Mucosa of descending colon (tissue), 3 donors: Measurements from ENCODE around the gene HEG1. TPM values are rescaled to one million over a fixed set of nuclear protein-coding genes. Genes with fewer than 3 reads are reported as not detected.

Source experiments
- ATAC-seq: fragments of 200-7000 bp; cut with Tn5 transposase; one replicate; pipeline ENCODE4 v1.9.1; 2020; ENCODE audit warnings: mild to moderate bottlenecking, moderate library complexity
- DNase-seq, 3 donors: peaks; one replicate each; pipeline ENCODE4 v3.0.0-alpha.2; 2020
- H3K36me3 ChIP-seq: fragments of 200-600 bp; one replicate; pipeline ENCODE4 v1.8.0; 2021; ENCODE audit warnings: low read depth, mild to moderate bottlenecking
- H3K4me1 ChIP-seq: fragments of 200-600 bp; one replicate; pipeline ENCODE4 v1.8.0; 2021; ENCODE audit warnings: low read depth, mild to moderate bottlenecking
- H3K4me3 ChIP-seq: fragments of 200-600 bp; one replicate; pipeline ENCODE4 v1.8.0; 2021; ENCODE audit warnings: mild to moderate bottlenecking
- H3K9me3 ChIP-seq: fragments of 200-600 bp; one replicate; pipeline ENCODE4 v1.8.0; 2021; ENCODE audit warnings: mild to moderate bottlenecking
- intact Hi-C, 2 donors: fragments of 100-400 bp; cut with DNase I in 1 of 2; cut with micrococcal nuclease in 1 of 2; formaldehyde crosslinking; loops; one replicate each; pipeline versions ENCODE4 v1.11.0 to v1.11.1; 2022; cut with DNase I, micrococcal nuclease
- total RNA-seq, 3 donors: library from RNA; stranded (reverse); fragmentation: NEBNext Ultra II Directional in 2 of 3; extraction: Animal tissue kit (Norgen Biotek cat#: 25700) in 2 of 3; gene quantifications; one replicate each; pipeline versions ENCODE4 v1.2.1 to v1.2.4, GENCODE V29; 2021 to 2023
- TF ChIP-seq, protein P1 (sequence below): fragments of 200-600 bp; IDR thresholded peaks from one replicate; pipeline ENCODE4 v1.8.0; 2022; ENCODE audit warnings: antibody characterized with exemption, mild to moderate bottlenecking
- donor health status: DM: no; HTN: no; CAD: no; lungs with moderate emphysema.
- donor health status: DM: no; HTN: no; CAD: no.
- donor health status: DM: no; HTN: yes; CAD: no.

HEG1 gene
- total RNA-seq, 3 donors from 2014 or later = 7.4 to 45.3 (median 15.0) TPM

DNA sequence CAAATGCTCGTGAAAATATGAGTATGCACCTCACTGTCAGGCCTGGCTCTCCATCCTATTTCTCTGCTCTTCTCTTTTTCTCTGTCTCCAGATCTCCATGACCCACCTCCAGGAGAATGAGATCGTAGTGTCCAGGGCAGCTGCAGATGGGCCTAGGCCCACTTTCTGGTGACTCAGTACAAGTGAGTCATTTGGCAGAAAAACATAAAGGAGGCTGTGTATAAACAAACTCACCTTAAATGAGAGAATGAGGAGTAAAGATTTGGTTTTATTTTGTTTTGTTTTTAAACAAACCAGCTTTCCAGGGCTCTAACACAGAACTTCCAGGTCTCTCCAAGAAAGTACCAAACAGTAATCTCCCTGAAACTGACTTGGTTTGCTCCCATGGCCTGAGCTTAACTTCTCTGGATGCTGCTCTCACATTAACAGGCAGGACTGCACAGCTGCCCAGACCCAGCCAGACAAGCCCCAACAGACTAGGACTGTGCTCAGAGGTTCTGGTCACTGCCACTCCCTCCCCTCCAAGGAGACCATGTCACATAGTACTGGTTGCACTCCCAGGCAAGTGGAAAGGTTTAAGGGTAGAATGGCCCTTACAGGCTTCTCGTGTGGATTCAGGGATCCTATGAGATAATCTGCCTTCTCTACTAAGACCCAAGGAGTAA, 1.5 kb upstream of the HEG1 start:
- H3K4me3 ChIP-seq = no peak overlapping the region
- DNase-seq (no peak), ATAC-seq (no peak)
- no peaks in the 10 kb centered on the region for H3K36me3 ChIP-seq
- intact Hi-C loops = no loop called here
- no peaks in the 10 kb centered on the region for H3K9me3 ChIP-seq
- TF ChIP-seq, protein P1, sequence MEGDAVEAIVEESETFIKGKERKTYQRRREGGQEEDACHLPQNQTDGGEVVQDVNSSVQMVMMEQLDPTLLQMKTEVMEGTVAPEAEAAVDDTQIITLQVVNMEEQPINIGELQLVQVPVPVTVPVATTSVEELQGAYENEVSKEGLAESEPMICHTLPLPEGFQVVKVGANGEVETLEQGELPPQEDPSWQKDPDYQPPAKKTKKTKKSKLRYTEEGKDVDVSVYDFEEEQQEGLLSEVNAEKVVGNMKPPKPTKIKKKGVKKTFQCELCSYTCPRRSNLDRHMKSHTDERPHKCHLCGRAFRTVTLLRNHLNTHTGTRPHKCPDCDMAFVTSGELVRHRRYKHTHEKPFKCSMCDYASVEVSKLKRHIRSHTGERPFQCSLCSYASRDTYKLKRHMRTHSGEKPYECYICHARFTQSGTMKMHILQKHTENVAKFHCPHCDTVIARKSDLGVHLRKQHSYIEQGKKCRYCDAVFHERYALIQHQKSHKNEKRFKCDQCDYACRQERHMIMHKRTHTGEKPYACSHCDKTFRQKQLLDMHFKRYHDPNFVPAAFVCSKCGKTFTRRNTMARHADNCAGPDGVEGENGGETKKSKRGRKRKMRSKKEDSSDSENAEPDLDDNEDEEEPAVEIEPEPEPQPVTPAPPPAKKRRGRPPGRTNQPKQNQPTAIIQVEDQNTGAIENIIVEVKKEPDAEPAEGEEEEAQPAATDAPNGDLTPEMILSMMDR = no peak
- peaks cover 21% of the 10 kb centered on the region for H3K4me1 ChIP-seq

DNA sequence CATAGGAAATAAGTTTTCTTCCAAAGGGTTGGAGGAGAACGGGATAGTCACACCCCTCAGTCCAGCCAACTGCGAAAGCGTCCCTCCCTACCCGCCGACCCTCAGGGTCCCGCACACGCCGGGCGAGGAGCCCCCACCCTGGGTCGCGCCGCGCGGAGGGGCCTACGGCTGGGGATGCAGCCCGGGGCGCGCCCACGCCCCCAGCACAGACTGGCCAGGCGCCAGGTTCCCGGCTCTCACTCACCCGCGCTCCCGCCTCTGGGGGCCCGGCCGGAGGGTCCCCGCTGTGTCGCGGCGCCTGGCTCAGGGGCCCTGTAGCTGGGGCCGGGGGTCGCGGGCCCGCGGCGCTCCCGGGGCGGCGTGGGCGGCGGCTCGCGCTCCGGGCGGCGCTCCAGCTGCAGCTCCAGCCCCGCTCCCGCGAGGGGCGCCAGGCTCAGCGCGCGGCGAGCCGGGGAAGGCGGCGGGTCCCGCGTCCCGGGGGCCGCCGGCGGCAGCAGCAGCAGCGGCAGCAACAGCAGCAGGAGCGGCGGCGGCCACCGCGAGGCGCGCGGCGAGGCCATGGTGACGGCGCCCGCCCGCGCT, 375 bp downstream of the HEG1 start:
- no peaks in the 10 kb centered on the region for H3K9me3 ChIP-seq
- H3K4me1 ChIP-seq = peaks cover 24% of the 10 kb centered on the region
- ATAC-seq (peak; percentile 2), DNase-seq (peak in 2 of 3 donors; percentile 53 to 57)
- H3K4me3 ChIP-seq = peak overlapping the region; percentile 38
- no peaks in the 10 kb centered on the region for H3K36me3 ChIP-seq
- TF ChIP-seq, protein P1 = no peak
- intact Hi-C loops = no loop called here

DNA sequence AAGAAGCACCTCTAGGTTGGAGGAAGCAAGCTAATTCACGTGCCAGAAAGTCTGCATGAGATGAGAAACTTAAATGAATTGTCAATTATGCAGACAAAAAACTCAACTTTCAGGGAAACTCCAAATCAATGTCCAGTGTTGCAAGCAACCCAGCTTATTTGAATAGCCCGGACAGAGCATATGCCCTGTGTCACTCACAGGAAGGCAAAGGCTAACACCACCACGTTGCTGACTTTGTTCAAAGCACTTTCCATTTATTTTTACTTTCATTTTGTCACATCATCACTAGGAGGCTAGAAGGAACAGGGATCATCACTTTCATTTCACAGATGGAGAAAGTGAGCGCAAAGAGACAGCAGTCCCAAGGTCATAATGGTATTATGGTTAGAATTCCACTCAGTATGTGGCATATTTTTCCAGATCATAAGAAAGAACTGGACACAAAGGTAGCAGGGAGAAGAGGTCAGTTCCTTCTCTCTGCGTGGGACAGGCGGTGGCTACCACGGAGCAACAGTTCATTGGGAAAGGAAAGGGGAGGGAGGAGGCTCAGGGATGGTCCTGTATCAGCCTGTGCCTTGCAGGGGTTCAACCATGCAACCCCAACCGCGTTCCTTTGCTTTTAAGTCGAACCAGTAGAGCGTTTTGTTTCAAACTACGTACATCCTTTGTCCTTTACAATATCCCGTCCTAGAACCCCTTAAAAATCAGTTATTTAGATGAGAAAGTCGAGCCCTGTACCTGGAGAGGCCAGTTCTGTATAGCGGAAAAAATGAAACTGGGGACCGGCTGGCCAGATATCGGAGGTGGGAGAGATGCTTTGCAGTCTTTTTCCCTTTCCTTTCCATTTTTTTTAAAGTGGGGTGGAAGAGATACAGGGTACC, 1.1 kb downstream of the HEG1 start:
- intact Hi-C loops = no loop called here
- no peaks in the 10 kb centered on the region for H3K36me3 ChIP-seq
- no peaks in the 10 kb centered on the region for H3K9me3 ChIP-seq
- ATAC-seq (peak; percentile 47), DNase-seq (peak in 1 of 3 donors; percentile 25)
- peaks cover 24% of the 10 kb centered on the region for H3K4me1 ChIP-seq
- TF ChIP-seq, protein P1 = no peak
- H3K4me3 ChIP-seq = peak overlapping the region; percentile 38

DNA sequence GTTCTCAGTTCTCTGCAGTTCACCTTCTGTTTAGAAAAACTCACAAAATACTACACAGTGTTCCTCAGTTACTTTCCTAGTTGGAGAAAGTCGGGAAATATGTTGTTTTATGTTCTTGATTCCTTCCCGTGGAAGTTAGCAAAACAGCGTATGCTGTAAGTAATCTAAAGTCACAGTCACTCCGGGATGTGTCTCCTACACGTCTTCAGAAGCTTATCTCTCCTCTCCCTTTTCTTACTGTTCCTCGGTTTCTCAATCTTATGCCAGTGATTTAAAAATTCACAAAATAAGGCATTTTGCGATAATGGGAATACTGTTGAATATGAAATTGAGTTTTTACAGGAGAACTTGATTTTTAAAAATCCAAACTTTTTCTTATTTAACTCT, 1.7 kb downstream of the HEG1 start:
- no peak for ATAC-seq
- Histone ChIP-seq H3K4me3 (no peak overlapping the region), H3K4me1 (peaks cover 24% of the 10 kb centered on the region), H3K36me3 (no peaks in the 10 kb centered on the region), H3K9me3 (no peaks in the 10 kb centered on the region)
- no peak for DNase-seq
- TF ChIP-seq, protein P1 = no peak
- intact Hi-C loops = no loop called here

DNA sequence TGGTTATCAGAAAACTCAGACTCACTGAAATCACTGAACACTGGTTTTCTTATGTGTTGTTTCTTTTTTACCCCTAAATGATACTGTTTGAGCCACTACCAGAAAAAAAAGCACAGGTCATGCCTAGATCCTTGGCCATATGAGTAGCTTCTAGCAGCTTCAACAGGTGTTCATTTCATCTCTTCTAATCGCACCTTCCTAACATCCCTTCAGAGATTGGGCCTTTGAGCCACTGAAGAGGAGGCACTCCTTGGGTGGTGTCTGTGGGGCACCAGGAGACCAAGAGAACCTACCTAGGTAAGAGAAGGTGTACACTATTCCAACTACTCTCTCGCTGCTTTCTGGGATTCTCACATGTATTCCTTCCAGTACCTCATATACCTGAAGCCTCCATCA, 2.5 kb downstream of the HEG1 start:
- Histone ChIP-seq H3K4me1 (peaks cover 24% of the 10 kb centered on the region), H3K4me3 (no peak overlapping the region), H3K9me3 (no peaks in the 10 kb centered on the region), H3K36me3 (no peaks in the 10 kb centered on the region)
- TF ChIP-seq, protein P1 = no peak
- intact Hi-C loops = no loop called here
- no peak for DNase-seq
- ATAC-seq = no peak
